HepG2 (cell line): ENCODE data around the gene FRAS1. TPM values are rescaled to one million over a fixed set of nuclear protein-coding genes. Genes with fewer than 3 reads are reported as not detected.

Experiments used
- ATAC-seq: fragments of 200-7000 bp; cut with Tn5 transposase; 3 replicates; pipeline ENCODE4 v1.9.1; 2020; ENCODE audit warnings: mild to moderate bottlenecking, moderate library complexity
- BruUV-seq: library from RNA; stranded (reverse); fragments of 400-500 nt; replicated peaks from 2 replicates; lab custom pipeline; 2021; lab: Mats Ljungman, UMichigan
- CTCF ChIA-PET: fragments of 300-600 bp; formaldehyde crosslinking; extraction: SDS; loops from one replicate; lab custom pipeline; 2021; ENCODE audit warnings: low total read pairs, inconsistent platforms, low intra/inter-chr PET ratio; lab: Yijun Ruan, JAX
- POLR2A ChIA-PET: fragments of 350-600 bp; sonication (Branson Sonifier 250); formaldehyde crosslinking; loops from one replicate; lab custom pipeline; 2020; ENCODE audit warnings: antibody characterized with exemption, inconsistent platforms; lab: Yijun Ruan, JAX
- DNase-seq: peaks from one replicate; pipeline ENCODE4 v3.0.0-alpha.2; 2015; ENCODE audit warnings: low spot score
- FAIRE-seq: peaks from 3 replicates; lab custom pipeline; 2011; peaks lifted over from hg19 to GRCh38; lab: Jason Lieb, UNC
- H2AFZ ChIP-seq: one replicate; pipeline ENCODE4 v1.6.1; 2011; ENCODE audit warnings: low read length, inconsistent platforms
- H3K27ac ChIP-seq: fragments of 300-600 bp; 3 replicates; pipeline ENCODE4 v1.8.0; 2011; ENCODE audit warnings: mixed run types, mild to moderate bottlenecking, mixed read lengths, low read length, inconsistent platforms; ENCODE audit not compliant: insufficient read depth; ENCODE audit errors: extremely low read length
- H3K27me3 ChIP-seq, 2 experiments: fragments of 200-600 bp in 1 of 2; 2 replicates in 1 of 2; 3 replicates in 1 of 2; pipeline versions ENCODE4 v1.6.0 to v1.8.0; 2011; ENCODE audit warnings: low read length in 2 of 2, mild to moderate bottlenecking in 2 of 2, moderate library complexity in 2 of 2, inconsistent platforms in 1 of 2; ENCODE audit not compliant: insufficient read depth in 2 of 2, control insufficient read depth in 1 of 2
- H3K36me3 ChIP-seq, 2 experiments: fragments of 200-600 bp in 1 of 2; replicated peaks in 1 of 2; 2 replicates in 1 of 2; 3 replicates in 1 of 2; pipeline versions ENCODE4 v1.5.1 to v1.8.0; 2011; ENCODE audit warnings: low read length in 2 of 2, inconsistent platforms in 1 of 2; ENCODE audit not compliant: insufficient read depth in 2 of 2, control insufficient read depth in 1 of 2
- H3K4me1 ChIP-seq: 2 replicates; pipeline ENCODE4 v1.5.1; 2012; ENCODE audit warnings: low read length, inconsistent platforms; ENCODE audit not compliant: insufficient read depth
- H3K4me2 ChIP-seq: 2 replicates; pipeline ENCODE4 v1.6.0; 2011; ENCODE audit warnings: low read depth, low read length, inconsistent platforms
- H3K4me3 ChIP-seq, 3 experiments: fragments of 200-600 bp in 1 of 3; sonication (generic), shearing (Covaris generic) in 1 of 3; replicated peaks in 1 of 3; 2 replicates each; pipeline ENCODE4 v1.5.1; 2011 to 2016; ENCODE audit warnings: low read length in 3 of 3, inconsistent platforms in 2 of 3, low read depth in 2 of 3, mild to moderate bottlenecking in 2 of 3, control low read depth in 1 of 3, mixed read lengths in 1 of 3; ENCODE audit not compliant: insufficient read depth in 1 of 3
- H3K79me2 ChIP-seq: one replicate; pipeline ENCODE4 v1.6.1; 2011; ENCODE audit warnings: low read length, inconsistent platforms; ENCODE audit not compliant: insufficient read depth
- H3K9ac ChIP-seq: 2 replicates; pipeline ENCODE4 v1.6.0; 2011; ENCODE audit warnings: mild to moderate bottlenecking, low read depth, low read length, inconsistent platforms; ENCODE audit not compliant: insufficient read depth
- H3K9me3 ChIP-seq: 2 replicates; pipeline ENCODE4 v1.5.1; 2012; ENCODE audit warnings: mild to moderate bottlenecking, low read length
- H4K20me1 ChIP-seq: 2 replicates; pipeline ENCODE4 v1.6.0; 2011; ENCODE audit warnings: inconsistent platforms, mild to moderate bottlenecking, low read length, moderate library complexity; ENCODE audit not compliant: insufficient read depth
- ARHGAP35 ChIP-seq: sonication (generic); formaldehyde crosslinking; IDR thresholded peaks from 2 replicates; pipeline ENCODE4 v1.9.0; 2022; ENCODE audit warnings: mild to moderate bottlenecking, inconsistent platforms, moderate library complexity, missing genetic modification reagents, borderline replicate concordance
- BCL6 ChIP-seq: IDR thresholded peaks from 2 replicates; pipeline ENCODE4 v1.6.1; 2016; ENCODE audit warnings: missing genetic modification reagents, missing compliant biosample characterization
- CEBPG ChIP-seq: IDR thresholded peaks from 2 replicates; pipeline ENCODE4 v1.6.1; 2016
- DNMT3B ChIP-seq: conservative IDR thresholded peaks from 2 replicates; pipeline ENCODE4 v1.6.1; 2016; ENCODE audit warnings: missing biosample characterization, control low read depth
- FOXA1 ChIP-seq, 2 experiments: fragments of 450-650 bp in 1 of 2; sonication (generic) in 1 of 2; formaldehyde crosslinking in 1 of 2; IDR thresholded peaks; 2 replicates each; pipeline versions ENCODE4 v1.4.0 to v1.6.1; 2016 to 2020; ENCODE audit warnings: missing genetic modification reagents in 1 of 2
- NCOA2 ChIP-seq: sonication (generic); formaldehyde crosslinking; IDR thresholded peaks from 2 replicates; pipeline ENCODE4 v1.8.0; 2022; ENCODE audit warnings: inconsistent platforms
- NRL ChIP-seq: sonication (generic); formaldehyde crosslinking; IDR thresholded peaks from 2 replicates; pipeline ENCODE4 v1.5.0; 2020; ENCODE audit warnings: missing genetic modification reagents, mild to moderate bottlenecking, moderate library complexity, borderline replicate concordance
- SKI ChIP-seq: fragments of 450-650 bp; IDR thresholded peaks from one replicate; pipeline ENCODE4 v1.6.1; 2018; ENCODE audit warnings: mild to moderate bottlenecking; ENCODE audit not compliant: partially characterized antibody
- TCF7 ChIP-seq: sonication (generic); IDR thresholded peaks from 2 replicates; pipeline ENCODE4 v1.6.1; 2016; ENCODE audit warnings: antibody characterized with exemption, low read depth
- ZBTB21 ChIP-seq: sonication (generic); formaldehyde crosslinking; IDR thresholded peaks from 2 replicates; pipeline ENCODE4 v1.4.0; 2020; ENCODE audit warnings: missing genetic modification reagents
- ZNF468 ChIP-seq: sonication (generic); formaldehyde crosslinking; IDR thresholded peaks from 2 replicates; pipeline ENCODE4 v1.8.0; 2022; ENCODE audit warnings: mild to moderate bottlenecking, moderate library complexity, missing genetic modification reagents
- ZNF788 ChIP-seq: sonication (generic); formaldehyde crosslinking; IDR thresholded peaks from 2 replicates; pipeline ENCODE4 v1.5.0; 2020; ENCODE audit warnings: mild to moderate bottlenecking, missing genetic modification reagents, borderline replicate concordance
- ZNF850 ChIP-seq: sonication (generic); formaldehyde crosslinking; conservative IDR thresholded peaks from 2 replicates; pipeline ENCODE4 v1.9.0; 2021; ENCODE audit warnings: mild to moderate bottlenecking, missing genetic modification reagents
- WGBS: methylation state at CpG from one replicate; pipeline ENCODE4 v1.1.6; 2017; ENCODE audit warnings: low lambda C conversion rate; 5-methylcytosine and 5-hydroxymethylcytosine counted together
- in situ Hi-C: cut with HindIII; loops from 2 replicates; pipeline ENCODE4 v1.10.0; 2017; ENCODE audit warnings: low pct_unique_long_range_greater_than_20kb; ENCODE audit not compliant: extremely low pct_ligation_motif_present
- intact Hi-C: fragments of 100-400 bp; cut with micrococcal nuclease; formaldehyde crosslinking; loops from one replicate; pipeline ENCODE4 v1.10.0; 2022; ENCODE audit not compliant: unreplicated experiment
- polyA plus RNA-seq, 8 experiments: library from polyadenylated mRNA; depleted of rRNA in 3 of 8; stranded (reverse) in 7 of 8; unstranded in 1 of 8; fragments of >200 nt; fragmentation: Illumina TruSeq in 4 of 8; extraction: Trizol in 4 of 8; gene quantifications; 2 replicates each; pipeline versions ENCODE4 v1.2.1 to v1.2.3, GENCODE V29; 2011 to 2016; ENCODE audit warnings: low read depth in 4 of 8, missing spikeins in 1 of 8, mixed read lengths in 1 of 8; ENCODE audit not compliant: insufficient read depth in 1 of 8
- total RNA-seq, 5 experiments: library from RNA; depleted of rRNA; stranded (reverse); fragments of >200 nt; fragmentation: Illumina TruSeq; extraction: Trizol; gene quantifications; 2 replicates each; pipeline ENCODE4 v1.2.3, GENCODE V29; 2016; ENCODE audit warnings: low read depth in 1 of 5
- TF ChIP-seq, protein P1 (sequence below): sonication (generic); formaldehyde crosslinking; IDR thresholded peaks from 2 replicates; pipeline ENCODE4 v1.4.0; 2020; ENCODE audit warnings: missing genetic modification reagents
- TF ChIP-seq, protein P2 (sequence below): sonication (generic); formaldehyde crosslinking; IDR thresholded peaks from 2 replicates; pipeline ENCODE4 v1.4.0; 2020; ENCODE audit warnings: missing genetic modification reagents, borderline replicate concordance

Gene FRAS1
- total and polyA plus RNA-seq, 2 of the 13 experiments (the other 11 are each of a cell fraction or from before 2014, with no cell fraction given), result 22.5 to 31.6 TPM

DNA sequence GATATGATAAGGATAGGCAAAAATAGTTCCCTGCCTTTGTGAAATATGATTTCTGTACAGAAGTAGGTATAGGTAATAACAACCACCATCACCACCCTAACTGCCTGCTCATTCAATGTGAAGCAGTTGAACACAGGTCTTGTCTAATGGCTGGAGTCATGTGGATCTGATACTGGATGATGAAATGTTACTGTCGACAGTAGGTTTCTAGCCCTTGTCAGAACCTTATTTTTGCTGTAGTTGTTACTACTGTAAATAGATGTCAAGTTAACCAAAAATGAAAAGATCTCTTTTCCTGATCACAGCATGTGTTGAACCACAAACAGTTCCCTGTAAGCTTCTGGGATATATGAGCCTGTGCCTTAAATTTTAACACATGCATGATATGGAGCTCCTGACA is 142.9 kb downstream of the FRAS1 start:
- 69% methylated on average over 1 of the region's 1 CpG for WGBS
- Histone ChIP-seq H3K9ac (no peak overlapping the region), H4K20me1 (no peaks in the 10 kb centered on the region; the same call in 1 of the 2 replicates), H2AFZ (no peak overlapping the region), H3K27ac (peak overlapping the region; percentile 12), H3K36me3 (no peaks in the 10 kb centered on the region), H3K9me3 (no peaks in the 10 kb centered on the region), H3K4me1 (peaks cover 79% of the 10 kb centered on the region), H3K4me2 (peak overlapping the region; percentile 8; the same call in 1 of the 2 replicates), H3K27me3 (no peaks in the 10 kb centered on the region), H3K79me2 (peaks cover 45% of the 10 kb centered on the region), H3K4me3 (no peak overlapping the region)
- FAIRE-seq (no peak), DNase-seq (no peak), ATAC-seq (peak; percentile 49; the same call in 2 of the 3 replicates)
- intact Hi-C loops (no loop called here), in situ Hi-C loops (no loop called here)
- no TSS peak for BruUV-seq
- CTCF ChIA-PET, result no interaction called here
- TF ChIP-seq ZBTB21 (CRISPR knock-in tag) (no peak), ZNF850 (CRISPR knock-in tag) (no peak), ZNF788 (CRISPR knock-in tag) (no peak), CEBPG (CRISPR knock-in tag) (peak; percentile 41; the same call in 1 of the 2 replicates)
- POLR2A ChIA-PET, result no interaction called here

DNA sequence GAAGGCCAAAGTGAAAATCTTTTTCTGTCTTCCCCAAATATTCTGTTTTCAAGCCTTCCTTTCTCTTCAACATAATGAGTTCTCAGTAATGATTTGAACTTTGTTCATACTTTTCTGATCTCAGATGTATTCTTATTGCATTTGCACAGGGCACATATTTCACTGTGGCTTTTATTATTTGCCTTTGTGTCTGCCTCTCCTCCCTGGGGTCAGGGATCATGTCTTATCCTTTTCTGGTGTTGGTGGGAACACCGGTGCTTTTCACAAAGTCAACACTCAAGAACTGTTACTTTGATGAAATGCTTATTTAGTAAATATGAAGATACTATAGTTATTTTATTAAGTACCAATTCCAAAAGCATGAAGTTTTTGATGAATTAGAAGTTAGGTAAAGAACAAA is 143.8 kb downstream of the FRAS1 start:
- peaks cover 89% of the 10 kb centered on the region for H3K4me1 ChIP-seq
- no peak overlapping the region for H3K9ac ChIP-seq
- POLR2A ChIA-PET, result no interaction called here
- H3K4me2 ChIP-seq, result no peak overlapping the region
- peaks cover 45% of the 10 kb centered on the region for H3K79me2 ChIP-seq
- peak; percentile 84 for DNase-seq
- H4K20me1 ChIP-seq, result no peaks in the 10 kb centered on the region; the same call in 1 of the 2 replicates
- CTCF ChIA-PET, result no interaction called here
- FAIRE-seq, result peak; percentile 82
- H3K27ac ChIP-seq, result no peak overlapping the region
- no peak overlapping the region for H2AFZ ChIP-seq
- 0% methylated on average over 1 of the region's 1 CpG for WGBS
- H3K27me3 ChIP-seq, result no peaks in the 10 kb centered on the region
- H3K9me3 ChIP-seq, result no peaks in the 10 kb centered on the region
- in situ Hi-C loops, result no loop called here
- H3K36me3 ChIP-seq, result no peaks in the 10 kb centered on the region
- intact Hi-C loops, result loop anchor here (1.0 kb wide), 1 partner anchor 142 kb away; no protein-coding TSS in a partner anchor
- ATAC-seq, result peak; percentile 79
- no peak overlapping the region; a peak in 1 of 6 replicates for H3K4me3 ChIP-seq
- no TSS peak for BruUV-seq
- TF ChIP-seq, protein P1, sequence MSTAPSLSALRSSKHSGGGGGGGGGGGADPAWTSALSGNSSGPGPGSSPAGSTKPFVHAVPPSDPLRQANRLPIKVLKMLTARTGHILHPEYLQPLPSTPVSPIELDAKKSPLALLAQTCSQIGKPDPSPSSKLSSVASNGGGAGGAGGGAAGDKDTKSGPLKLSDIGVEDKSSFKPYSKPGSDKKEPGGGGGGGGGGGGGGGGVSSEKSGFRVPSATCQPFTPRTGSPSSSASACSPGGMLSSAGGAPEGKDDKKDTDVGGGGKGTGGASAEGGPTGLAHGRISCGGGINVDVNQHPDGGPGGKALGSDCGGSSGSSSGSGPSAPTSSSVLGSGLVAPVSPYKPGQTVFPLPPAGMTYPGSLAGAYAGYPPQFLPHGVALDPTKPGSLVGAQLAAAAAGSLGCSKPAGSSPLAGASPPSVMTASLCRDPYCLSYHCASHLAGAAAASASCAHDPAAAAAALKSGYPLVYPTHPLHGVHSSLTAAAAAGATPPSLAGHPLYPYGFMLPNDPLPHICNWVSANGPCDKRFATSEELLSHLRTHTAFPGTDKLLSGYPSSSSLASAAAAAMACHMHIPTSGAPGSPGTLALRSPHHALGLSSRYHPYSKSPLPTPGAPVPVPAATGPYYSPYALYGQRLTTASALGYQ (CRISPR knock-in tag), result 0 out of 2 replicates have a peak, but pooled peaks have one; percentile 36
- no peak for TF ChIP-seq ZNF468
- TF ChIP-seq BCL6 (CRISPR knock-in tag), result peak; percentile 62
- TF ChIP-seq ARHGAP35 (CRISPR knock-in tag), result no peak
- no peak for TF ChIP-seq NRL (CRISPR knock-in tag)
- no peak for TF ChIP-seq FOXA1 (IDR thresholded peaks at IDR 0.05)
- peak; percentile 68; the same call in 1 of the 2 replicates for TF ChIP-seq FOXA1 (CRISPR knock-in tag; IDR thresholded peaks at IDR 0.05)
- TF ChIP-seq SKI, result peak; percentile 69
- TF ChIP-seq TCF7, result peak; percentile 79
- TF ChIP-seq, protein P2, sequence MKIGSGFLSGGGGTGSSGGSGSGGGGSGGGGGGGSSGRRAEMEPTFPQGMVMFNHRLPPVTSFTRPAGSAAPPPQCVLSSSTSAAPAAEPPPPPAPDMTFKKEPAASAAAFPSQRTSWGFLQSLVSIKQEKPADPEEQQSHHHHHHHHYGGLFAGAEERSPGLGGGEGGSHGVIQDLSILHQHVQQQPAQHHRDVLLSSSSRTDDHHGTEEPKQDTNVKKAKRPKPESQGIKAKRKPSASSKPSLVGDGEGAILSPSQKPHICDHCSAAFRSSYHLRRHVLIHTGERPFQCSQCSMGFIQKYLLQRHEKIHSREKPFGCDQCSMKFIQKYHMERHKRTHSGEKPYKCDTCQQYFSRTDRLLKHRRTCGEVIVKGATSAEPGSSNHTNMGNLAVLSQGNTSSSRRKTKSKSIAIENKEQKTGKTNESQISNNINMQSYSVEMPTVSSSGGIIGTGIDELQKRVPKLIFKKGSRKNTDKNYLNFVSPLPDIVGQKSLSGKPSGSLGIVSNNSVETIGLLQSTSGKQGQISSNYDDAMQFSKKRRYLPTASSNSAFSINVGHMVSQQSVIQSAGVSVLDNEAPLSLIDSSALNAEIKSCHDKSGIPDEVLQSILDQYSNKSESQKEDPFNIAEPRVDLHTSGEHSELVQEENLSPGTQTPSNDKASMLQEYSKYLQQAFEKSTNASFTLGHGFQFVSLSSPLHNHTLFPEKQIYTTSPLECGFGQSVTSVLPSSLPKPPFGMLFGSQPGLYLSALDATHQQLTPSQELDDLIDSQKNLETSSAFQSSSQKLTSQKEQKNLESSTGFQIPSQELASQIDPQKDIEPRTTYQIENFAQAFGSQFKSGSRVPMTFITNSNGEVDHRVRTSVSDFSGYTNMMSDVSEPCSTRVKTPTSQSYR (CRISPR knock-in tag), result no peak
- peak; percentile 63 for TF ChIP-seq NCOA2 (CRISPR knock-in tag)
- no peak for TF ChIP-seq DNMT3B (CRISPR knock-in tag)
